PC-9 (cell line): ENCODE results near the gene GOLIM4. TPM values are rescaled to one million over a fixed set of nuclear protein-coding genes. Genes with fewer than 3 reads are reported as not detected.

Experiments used
- BruUV-seq: library from RNA; stranded (reverse); fragments of 400-500 nt; replicated peaks from 2 replicates; lab custom pipeline; 2021; lab: Mats Ljungman, UMichigan
- CTCF ChIA-PET: fragments of 300-600 bp; sonication (Branson Sonifier 250); formaldehyde crosslinking; loops from one replicate; lab custom pipeline; 2022; ENCODE audit warnings: antibody characterized with exemption; lab: Charles Lee
- POLR2A ChIA-PET: fragments of 300-600 bp; sonication (Branson Sonifier 250); formaldehyde crosslinking; loops from one replicate; lab custom pipeline; 2022; ENCODE audit warnings: antibody characterized with exemption; ENCODE audit not compliant: unreplicated experiment; lab: Charles Lee
- DNase-seq, 2 experiments: peaks; one replicate each; pipeline versions ENCODE4 v3.0.0 to v3.0.0-alpha.2; 2015 to 2022; ENCODE audit warnings: mixed read lengths in 1 of 2
- H2AFZ ChIP-seq: fragments of 200-600 bp; sonication (generic); 2 replicates; pipeline ENCODE4 v1.8.1; 2017; ENCODE audit warnings: antibody characterized with exemption
- H3F3A ChIP-seq: fragments of 200-600 bp; sonication (generic); 2 replicates; pipeline ENCODE4 v1.8.1; 2017; ENCODE audit warnings: antibody characterized with exemption, mild to moderate bottlenecking, low read depth; ENCODE audit not compliant: insufficient read depth
- H3K27ac ChIP-seq: fragments of 200-600 bp; sonication (generic); 2 replicates; pipeline ENCODE4 v1.6.1; 2016; ENCODE audit warnings: mixed run types
- H3K27me3 ChIP-seq: fragments of 200-600 bp; sonication (generic); 2 replicates; pipeline ENCODE4 v1.6.1; 2016; ENCODE audit warnings: low read depth, mixed run types; ENCODE audit not compliant: insufficient read depth
- H3K36me3 ChIP-seq: fragments of 200-600 bp; sonication (generic); 2 replicates; pipeline ENCODE4 v1.6.1; 2016; ENCODE audit warnings: low read depth, mixed run types
- H3K4me1 ChIP-seq: fragments of 200-600 bp; sonication (generic); replicated peaks from 2 replicates; pipeline ENCODE4 v1.6.1; 2016; ENCODE audit warnings: mixed run types; ENCODE audit not compliant: insufficient read depth
- H3K4me2 ChIP-seq: fragments of 200-600 bp; sonication (generic); 2 replicates; pipeline ENCODE4 v1.6.1; 2017; ENCODE audit warnings: mixed run types
- H3K4me3 ChIP-seq: fragments of 200-600 bp; sonication (generic); 2 replicates; pipeline ENCODE4 v1.6.1; 2016; ENCODE audit warnings: mixed run types
- H3K79me2 ChIP-seq: fragments of 200-600 bp; sonication (generic); 2 replicates; pipeline ENCODE4 v1.6.1; 2017; ENCODE audit warnings: low read depth, mixed run types
- H3K9me2 ChIP-seq: fragments of 200-600 bp; sonication (generic); 2 replicates; pipeline ENCODE4 v1.8.1; 2017; ENCODE audit warnings: mild to moderate bottlenecking; ENCODE audit not compliant: insufficient read depth
- H3K9me3 ChIP-seq: fragments of 200-600 bp; sonication (generic); 2 replicates; pipeline ENCODE4 v1.8.1; 2016; ENCODE audit warnings: low read depth; ENCODE audit not compliant: insufficient read depth
- H4K20me1 ChIP-seq: fragments of 200-600 bp; sonication (generic); 2 replicates; pipeline ENCODE4 v1.8.1; 2017; ENCODE audit not compliant: insufficient read depth
- CTCF ChIP-seq: fragments of 200-600 bp; sonication (generic); conservative IDR thresholded peaks from 2 replicates; pipeline ENCODE4 v1.6.1; 2017; ENCODE audit warnings: mixed run types, antibody characterized with exemption, mild to moderate bottlenecking, moderate library complexity
- EZH2 ChIP-seq: fragments of 200-600 bp; sonication (generic); IDR thresholded peaks from 2 replicates; pipeline ENCODE4 v1.8.0; 2017; ENCODE audit warnings: antibody characterized with exemption, low read depth
- intact Hi-C: fragments of 100-400 bp; cut with micrococcal nuclease; formaldehyde crosslinking; loops from one replicate; pipeline ENCODE4 v1.10.0; 2022; ENCODE audit not compliant: unreplicated experiment
- total RNA-seq: library from RNA; stranded (reverse); gene quantifications from 2 replicates; pipeline ENCODE4 v1.2.3, GENCODE V29; 2021

Gene GOLIM4
- total RNA-seq, 1 experiment from 2014 or later: 17.5 TPM

GRCh38 chr3:168006584-168006983, 89.1 kb downstream of the GOLIM4 start:
- H3F3A ChIP-seq: no peaks in the 10 kb centered on the region
- H2AFZ ChIP-seq: no peak overlapping the region
- DNase-seq: no peak
- H3K4me3 ChIP-seq: no peak overlapping the region
- ChIA-PET CTCF (no interaction called here), POLR2A (no interaction called here)
- no peaks in the 10 kb centered on the region for H4K20me1 ChIP-seq
- no peaks in the 10 kb centered on the region; the same call in 1 of the 2 replicates for H3K9me2 ChIP-seq
- BruUV-seq: no TSS peak
- no peaks in the 10 kb centered on the region for H3K27me3 ChIP-seq
- no peak for TF ChIP-seq EZH2
- no peak for TF ChIP-seq CTCF
- H3K4me1 ChIP-seq: no peaks in the 10 kb centered on the region
- peaks cover 3% of the 10 kb centered on the region; the same call in 1 of the 2 replicates for H3K9me3 ChIP-seq
- H3K27ac ChIP-seq: no peak overlapping the region
- H3K36me3 ChIP-seq: no peaks in the 10 kb centered on the region
- H3K4me2 ChIP-seq: no peak overlapping the region
- intact Hi-C loops: no loop called here
- no peaks in the 10 kb centered on the region for H3K79me2 ChIP-seq

GRCh38 chr3:168003911-168004310, 91.8 kb downstream of the GOLIM4 start:
- no peak for DNase-seq
- Histone ChIP-seq H2AFZ (no peak overlapping the region), H3F3A (no peaks in the 10 kb centered on the region), H3K4me1 (no peaks in the 10 kb centered on the region), H3K9me3 (peaks cover 3% of the 10 kb centered on the region; the same call in 1 of the 2 replicates), H3K27ac (no peak overlapping the region), H3K36me3 (no peaks in the 10 kb centered on the region), H3K27me3 (no peaks in the 10 kb centered on the region), H3K79me2 (no peaks in the 10 kb centered on the region), H3K4me3 (no peak overlapping the region), H4K20me1 (no peaks in the 10 kb centered on the region), H3K9me2 (no peaks in the 10 kb centered on the region; the same call in 1 of the 2 replicates), H3K4me2 (no peak overlapping the region)
- POLR2A ChIA-PET: no interaction called here
- BruUV-seq: no TSS peak
- intact Hi-C loops: no loop called here
- CTCF ChIA-PET: no interaction called here
- no peak for TF ChIP-seq CTCF
- TF ChIP-seq EZH2: no peak

- Histone ChIP-seq H3K4me2 (no peak overlapping the region), H3K9me3 (peaks cover 3% of the 10 kb centered on the region; the same call in 1 of the 2 replicates), H2AFZ (no peak overlapping the region), H4K20me1 (no peaks in the 10 kb centered on the region), H3K27me3 (no peaks in the 10 kb centered on the region), H3K4me1 (no peaks in the 10 kb centered on the region), H3K9me2 (no peaks in the 10 kb centered on the region; the same call in 1 of the 2 replicates), H3K4me3 (no peak overlapping the region), H3K79me2 (no peaks in the 10 kb centered on the region), H3K27ac (no peak overlapping the region), H3F3A (no peaks in the 10 kb centered on the region), H3K36me3 (no peaks in the 10 kb centered on the region)
- intact Hi-C loops: no loop called here
- BruUV-seq: no TSS peak
- no peak for TF ChIP-seq CTCF
- TF ChIP-seq EZH2: no peak
- ChIA-PET POLR2A (no interaction called here), CTCF (no interaction called here)
- peak in 1 of 2 experiments; percentile 52 for DNase-seq
Measured at GRCh38 chr3:168002786-168003368, 92.8 kb downstream of the GOLIM4 start.
